ENCODE measurements around the gene LRRC25. TPM values are rescaled to one million over a fixed set of nuclear protein-coding genes. Genes with fewer than 3 reads are reported as not detected.

Gene LRRC25
- total and polyA plus RNA-seq, 7 experiments from 2014 or later = 0.15 to 68.6 (median 0.76) TPM

- Histone ChIP-seq H3K4me1 (ENCODE audit: control insufficient read depth in 2 of 2, insufficient read depth in 2 of 2, low read length in 2 of 2) (peaks cover 0 to 8% of the 10 kb centered on the region in 2 donors), H3K27ac (ENCODE audit: low read depth, low read length) (no peak overlapping the region), H3K9me3 (ENCODE audit: control insufficient read depth in 2 of 3, low read length in 3 of 3) (no peaks in the 10 kb centered on the region), H3K36me3 (ENCODE audit: control insufficient read depth in 2 of 3, insufficient read depth in 3 of 3, low read length in 3 of 3) (no peaks in the 10 kb centered on the region), H3K27me3 (ENCODE audit: control insufficient read depth in 2 of 2, insufficient read depth in 2 of 2, low read length in 2 of 2) (peaks cover 0 to 5% of the 10 kb centered on the region in 2 donors), H3K4me3 (ENCODE audit: low read length) (no peak overlapping the region)
- intact Hi-C loops (cut with micrococcal nuclease) = no loop called here
- Mint-ChIP-seq H3K27me3 (peaks cover 0 to 24% (median 6%) of the 10 kb centered on the region in 5 donors), H3K4me1 (peaks cover 0 to 15% (median 5%) of the 10 kb centered on the region in 7 donors), H3K9me3 (no peaks in the 10 kb centered on the region), H3K36me3 (no peaks in the 10 kb centered on the region), H3K4me3 (no peak overlapping the region), H3K27ac (no peak overlapping the region)
- ChIA-PET CTCF (interaction anchor here (1.2 kb wide), 1 partner anchor 11 kb away, joined by 4 read pairs; no protein-coding TSS in a partner anchor), POLR2A (no interaction called here)
- ATAC-seq = no peak
- no peak for DNase-seq
Observed at GRCh38 chr19:18399008-18399407, 1.6 kb upstream of the LRRC25 start.

DNA sequence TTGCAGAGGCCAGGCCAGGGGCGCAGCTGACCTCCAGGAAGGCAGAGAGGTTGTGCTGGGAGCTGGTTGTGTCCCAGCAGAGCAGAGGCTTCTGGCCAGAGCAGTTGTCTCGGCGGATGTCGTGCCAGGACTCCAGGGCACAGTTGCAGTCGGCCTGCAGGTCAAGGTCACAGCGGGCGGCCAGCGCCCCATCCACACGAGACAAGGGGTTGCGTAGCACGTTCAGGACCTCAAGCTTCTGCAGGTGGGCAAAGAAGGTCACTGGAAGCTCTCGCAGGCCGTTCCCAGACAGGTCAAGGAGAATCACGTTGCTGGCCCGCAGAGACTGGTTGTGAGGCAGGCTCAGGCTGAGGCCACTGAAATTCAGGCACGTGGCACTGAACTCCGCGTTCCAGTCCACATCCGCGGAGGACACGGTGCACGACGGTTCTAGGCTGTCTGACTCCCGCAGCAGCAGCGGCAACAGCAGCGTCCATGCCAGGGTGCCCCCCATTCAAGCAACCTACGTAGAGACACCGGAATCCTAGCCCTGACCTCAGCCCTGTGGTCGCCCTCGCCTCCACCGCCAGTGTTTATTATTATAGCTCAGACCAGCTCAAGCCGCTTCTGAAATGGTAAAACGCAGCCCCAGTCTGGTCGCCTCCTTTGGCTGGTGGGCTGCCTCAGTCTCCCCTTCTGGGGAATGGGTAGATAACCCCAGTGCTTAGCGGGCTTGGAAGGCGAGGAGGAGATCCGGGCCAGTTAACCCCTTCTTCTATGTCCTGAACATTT lies 766 bp downstream of the LRRC25 start:
- peaks cover 0 to 2% (median 0%) of the 10 kb centered on the region in 11 donors for H3K9me3 Mint-ChIP-seq
- H3K27me3 Mint-ChIP-seq = peaks cover 0 to 37% (median 6%) of the 10 kb centered on the region in 5 donors
- Histone ChIP-seq H3K27ac (ENCODE audit: low read depth, low read length) (no peak overlapping the region), H3K27me3 (ENCODE audit: control insufficient read depth in 2 of 2, insufficient read depth in 2 of 2, low read length in 2 of 2) (peaks cover 0 to 5% of the 10 kb centered on the region in 2 donors), H3K36me3 (ENCODE audit: control insufficient read depth in 2 of 3, insufficient read depth in 3 of 3, low read length in 3 of 3) (no peaks in the 10 kb centered on the region), H3K4me1 (ENCODE audit: control insufficient read depth in 2 of 2, insufficient read depth in 2 of 2, low read length in 2 of 2) (peaks cover 0 to 8% of the 10 kb centered on the region in 2 donors), H3K9me3 (ENCODE audit: control insufficient read depth in 2 of 3, low read length in 3 of 3) (no peaks in the 10 kb centered on the region), H3K4me3 (ENCODE audit: low read length) (no peak overlapping the region)
- H3K4me1 Mint-ChIP-seq = peaks cover 0 to 12% (median 5%) of the 10 kb centered on the region in 7 donors
- no peak overlapping the region for H3K27ac Mint-ChIP-seq
- no peaks in the 10 kb centered on the region for H3K36me3 Mint-ChIP-seq
- POLR2A ChIA-PET = no interaction called here
- CTCF ChIA-PET = no interaction called here
- intact Hi-C loops (cut with micrococcal nuclease) = no loop called here
- peak overlapping the region in 1 of 10 donors; percentile 18 for H3K4me3 Mint-ChIP-seq
- no peak for DNase-seq
- no peak for ATAC-seq

DNA sequence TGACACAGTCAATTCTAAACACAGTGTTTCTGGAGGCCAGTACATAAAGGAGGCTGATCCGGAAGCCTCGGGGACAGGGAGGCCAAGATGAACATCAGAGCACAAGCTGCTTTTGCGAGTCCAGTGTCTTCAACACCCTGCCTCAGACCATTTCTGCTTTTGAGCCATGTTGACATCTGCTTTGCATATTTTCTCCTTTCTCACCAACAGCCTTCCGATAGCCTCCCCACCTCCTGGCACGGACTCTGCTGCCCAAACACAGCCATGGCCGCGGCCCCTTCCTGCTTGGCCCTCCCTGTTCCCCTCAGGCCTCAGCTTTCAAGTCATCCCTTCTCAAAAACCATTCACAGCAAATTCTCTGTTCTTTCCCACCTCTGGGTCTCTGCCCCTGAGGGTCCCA lies 3.6 kb downstream of the LRRC25 start:
- no peak overlapping the region for H3K4me3 ChIP-seq (ENCODE audit: low read length)
- ChIA-PET CTCF (no interaction called here), POLR2A (no interaction called here)
- H3K27ac ChIP-seq (ENCODE audit: low read depth, low read length) = no peak overlapping the region
- peaks cover 0 to 60% (median 6%) of the 10 kb centered on the region in 5 donors for H3K27me3 Mint-ChIP-seq
- no peaks in the 10 kb centered on the region for H3K9me3 ChIP-seq (ENCODE audit: control insufficient read depth in 2 of 3, low read length in 3 of 3)
- peaks cover 0 to 5% of the 10 kb centered on the region in 2 donors for H3K27me3 ChIP-seq (ENCODE audit: control insufficient read depth in 2 of 2, insufficient read depth in 2 of 2, low read length in 2 of 2)
- no peak for DNase-seq
- ATAC-seq = peak; percentile 23
- no peaks in the 10 kb centered on the region for H3K36me3 ChIP-seq (ENCODE audit: control insufficient read depth in 2 of 3, insufficient read depth in 3 of 3, low read length in 3 of 3)
- H3K4me3 Mint-ChIP-seq = no peak overlapping the region
- intact Hi-C loops (cut with micrococcal nuclease) = no loop called here
- peaks cover 0 to 9% of the 10 kb centered on the region in 2 donors for H3K4me1 ChIP-seq (ENCODE audit: control insufficient read depth in 2 of 2, insufficient read depth in 2 of 2, low read length in 2 of 2)
- peaks cover 0 to 11% (median 5%) of the 10 kb centered on the region in 7 donors for H3K4me1 Mint-ChIP-seq
- no peaks in the 10 kb centered on the region for H3K36me3 Mint-ChIP-seq
- peaks cover 0 to 2% (median 0%) of the 10 kb centered on the region in 11 donors for H3K9me3 Mint-ChIP-seq
- H3K27ac Mint-ChIP-seq = peak overlapping the region in 1 of 9 donors; percentile 74

- Histone ChIP-seq H3K36me3 (ENCODE audit: control insufficient read depth in 2 of 3, insufficient read depth in 3 of 3, low read length in 3 of 3) (no peaks in the 10 kb centered on the region), H3K4me1 (ENCODE audit: control insufficient read depth in 2 of 2, insufficient read depth in 2 of 2, low read length in 2 of 2) (peaks cover 0 to 12% of the 10 kb centered on the region in 2 donors), H3K27me3 (ENCODE audit: control insufficient read depth in 2 of 2, insufficient read depth in 2 of 2, low read length in 2 of 2) (peaks cover 0 to 5% of the 10 kb centered on the region in 2 donors), H3K9me3 (ENCODE audit: control insufficient read depth in 2 of 3, low read length in 3 of 3) (no peaks in the 10 kb centered on the region), H3K4me3 (ENCODE audit: low read length) (no peak overlapping the region), H3K27ac (ENCODE audit: low read depth, low read length) (no peak overlapping the region)
- no peak overlapping the region for H3K4me3 Mint-ChIP-seq
- H3K4me1 Mint-ChIP-seq = peaks cover under 1 to 11% (median 8%) of the 10 kb centered on the region in 7 donors
- intact Hi-C loops (cut with micrococcal nuclease) = no loop called here
- H3K9me3 Mint-ChIP-seq = peaks cover 0 to 2% (median 0%) of the 10 kb centered on the region in 11 donors
- DNase-seq = no peak
- no peak for ATAC-seq
- H3K27me3 Mint-ChIP-seq = peaks cover 0 to 63% (median 5%) of the 10 kb centered on the region in 5 donors
- CTCF ChIA-PET = interaction anchor here (0.5 to 0.6 kb wide), 2 partner anchors 112 to 438 kb away, joined by 4 read pairs; no protein-coding TSS in a partner anchor
- POLR2A ChIA-PET = no interaction called here
- H3K36me3 Mint-ChIP-seq = no peaks in the 10 kb centered on the region
- H3K27ac Mint-ChIP-seq = no peak overlapping the region
Observed at GRCh38 chr19:18392926-18393325, 4.5 kb downstream of the LRRC25 start.

GRCh38 chr19:18392417-18392816 lies 5.0 kb downstream of the LRRC25 start:
- no peak overlapping the region for H3K27ac ChIP-seq (ENCODE audit: low read depth, low read length)
- H3K9me3 ChIP-seq (ENCODE audit: control insufficient read depth in 2 of 3, low read length in 3 of 3) = no peaks in the 10 kb centered on the region
- Mint-ChIP-seq H3K27me3 (peaks cover under 1 to 63% (median 6%) of the 10 kb centered on the region in 5 donors), H3K36me3 (no peaks in the 10 kb centered on the region), H3K4me1 (peaks cover 0 to 10% (median 5%) of the 10 kb centered on the region in 7 donors), H3K4me3 (no peak overlapping the region), H3K9me3 (peaks cover 0 to 2% (median 0%) of the 10 kb centered on the region in 11 donors), H3K27ac (no peak overlapping the region)
- CTCF ChIA-PET = interaction anchor here (0.5 to 0.6 kb wide), 2 partner anchors 112 to 438 kb away, joined by 4 read pairs; no protein-coding TSS in a partner anchor
- H3K27me3 ChIP-seq (ENCODE audit: control insufficient read depth in 2 of 2, insufficient read depth in 2 of 2, low read length in 2 of 2) = peaks cover 0 to 5% of the 10 kb centered on the region in 2 donors
- intact Hi-C loops (cut with micrococcal nuclease) = no loop called here
- DNase-seq = no peak
- POLR2A ChIA-PET = no interaction called here
- ATAC-seq = peak; percentile 69
- H3K4me1 ChIP-seq (ENCODE audit: control insufficient read depth in 2 of 2, insufficient read depth in 2 of 2, low read length in 2 of 2) = peaks cover 0 to 8% of the 10 kb centered on the region in 2 donors
- no peak overlapping the region for H3K4me3 ChIP-seq (ENCODE audit: low read length)
- no peaks in the 10 kb centered on the region for H3K36me3 ChIP-seq (ENCODE audit: control insufficient read depth in 2 of 3, insufficient read depth in 3 of 3, low read length in 3 of 3)

- Histone ChIP-seq H3K27ac (ENCODE audit: low read depth, low read length) (no peak overlapping the region), H3K9me3 (ENCODE audit: control insufficient read depth in 2 of 3, low read length in 3 of 3) (no peaks in the 10 kb centered on the region), H3K27me3 (ENCODE audit: control insufficient read depth in 2 of 2, insufficient read depth in 2 of 2, low read length in 2 of 2) (peaks cover 0 to 6% of the 10 kb centered on the region in 2 donors), H3K4me1 (ENCODE audit: control insufficient read depth in 2 of 2, insufficient read depth in 2 of 2, low read length in 2 of 2) (peaks cover 0 to 4% of the 10 kb centered on the region in 2 donors), H3K4me3 (ENCODE audit: low read length) (no peak overlapping the region), H3K36me3 (ENCODE audit: control insufficient read depth in 2 of 3, insufficient read depth in 3 of 3, low read length in 3 of 3) (no peaks in the 10 kb centered on the region)
- DNase-seq (no peak), ATAC-seq (no peak)
- intact Hi-C loops (cut with micrococcal nuclease) = no loop called here
- peaks cover 0 to 2% (median 0%) of the 10 kb centered on the region in 11 donors for H3K9me3 Mint-ChIP-seq
- peaks cover 6 to 65% (median 15%) of the 10 kb centered on the region in 5 donors for H3K27me3 Mint-ChIP-seq
- CTCF ChIA-PET = interaction anchor here (0.9 to 4.1 kb wide), 2 partner anchors 20 to 112 kb away, joined by 3 to 37 read pairs; no protein-coding TSS in a partner anchor
- no peak overlapping the region for H3K27ac Mint-ChIP-seq
- H3K4me3 Mint-ChIP-seq = no peak overlapping the region
- H3K4me1 Mint-ChIP-seq = peaks cover 0 to 12% (median 7%) of the 10 kb centered on the region in 7 donors
- no peaks in the 10 kb centered on the region for H3K36me3 Mint-ChIP-seq
- POLR2A ChIA-PET = no interaction called here
Observed at GRCh38 chr19:18391509-18392075, 5.8 kb downstream of the LRRC25 start.

All from naive thymus-derived CD4-positive, alpha-beta T cell (primary cell).